K562 (cell line): ENCODE measurements around the gene LRRC8C. TPM values are rescaled to one million over a fixed set of nuclear protein-coding genes. Genes with fewer than 3 reads are reported as not detected.

ENCODE experiments used
- ARID1B ChIP-seq: fragments of 450-650 bp; IDR thresholded peaks from 2 replicates; pipeline ENCODE4 v1.6.1; 2016; ENCODE audit warnings: antibody characterized with exemption, mild to moderate bottlenecking, inconsistent platforms
- ASH1L ChIP-seq: fragments of 450-650 bp; IDR thresholded peaks from 2 replicates; pipeline ENCODE4 v1.6.1; 2018; ENCODE audit warnings: borderline replicate concordance, mild to moderate bottlenecking, low read depth; ENCODE audit not compliant: partially characterized antibody
- CBFB ChIP-seq: sonication (generic); formaldehyde crosslinking; IDR thresholded peaks from 2 replicates; pipeline ENCODE4 v1.4.0; 2020; ENCODE audit warnings: mild to moderate bottlenecking, missing genetic modification reagents
- CBX5 ChIP-seq: IDR thresholded peaks from 2 replicates; pipeline ENCODE4 v1.6.1; 2014; ENCODE audit warnings: low read depth, borderline replicate concordance
- CHCHD3 ChIP-seq: fragments of 250-450 bp; sonication (Bioruptor Pico); IDR thresholded peaks from 2 replicates; pipeline ENCODE4 v2.1.2; 2022; ENCODE audit warnings: mild to moderate bottlenecking
- ELF1 ChIP-seq: fragments of 200-800 bp; sonication (Bioruptor generic); IDR thresholded peaks from 2 replicates; pipeline ENCODE4 v1.6.1; 2016; ENCODE audit warnings: missing genetic modification characterization, missing compliant biosample characterization
- ELF2 ChIP-seq: fragments of 250-450 bp; sonication (Bioruptor Pico); IDR thresholded peaks from 2 replicates; pipeline ENCODE4 v1.5.0; 2021; ENCODE audit warnings: mild to moderate bottlenecking
- FOXM1 ChIP-seq, 2 experiments: fragments of 450-650 bp in 1 of 2; sonication (generic) in 1 of 2; formaldehyde crosslinking in 1 of 2; IDR thresholded peaks; 2 replicates each; pipeline versions ENCODE4 v1.6.1 to v1.9.0; 2017 to 2022; ENCODE audit warnings: low read depth in 2 of 2, mild to moderate bottlenecking in 2 of 2, missing genetic modification reagents in 1 of 2, moderate library complexity in 1 of 2
- GATAD2A ChIP-seq: fragments of 450-650 bp; IDR thresholded peaks from 2 replicates; pipeline ENCODE4 v1.6.1; 2017
- HDAC2 ChIP-seq: fragments of 450-650 bp; IDR thresholded peaks from 2 replicates; pipeline ENCODE4 v1.6.1; 2016; ENCODE audit warnings: mild to moderate bottlenecking
- HNRNPK ChIP-seq: fragments of 200-400 bp; formaldehyde crosslinking; IDR thresholded peaks from one replicate; pipeline ENCODE4 v1.6.1; 2018; ENCODE audit warnings: mild to moderate bottlenecking, low read depth, low read length; ENCODE audit not compliant: poor library complexity, severe bottlenecking
- KDM1A ChIP-seq, 2 experiments: fragments of 450-650 bp; IDR thresholded peaks; 2 replicates each; pipeline ENCODE4 v1.6.1; 2016; ENCODE audit warnings: mild to moderate bottlenecking in 2 of 2
- MCM7 ChIP-seq, 2 experiments: fragments of 450-650 bp; IDR thresholded peaks; 2 replicates each; pipeline ENCODE4 v1.6.1; 2016 to 2018
- MEF2D ChIP-seq: conservative IDR thresholded peaks from 2 replicates; pipeline ENCODE4 v1.6.1; 2016; ENCODE audit warnings: low read depth, missing genetic modification characterization, missing compliant biosample characterization
- NFE2 ChIP-seq: IDR thresholded peaks from 2 replicates; pipeline ENCODE4 v1.6.1; 2014; ENCODE audit warnings: antibody characterized with exemption, low read depth
- NFRKB ChIP-seq: fragments of 450-650 bp; IDR thresholded peaks from 2 replicates; pipeline ENCODE4 v1.6.1; 2016; ENCODE audit warnings: low read depth
- SAFB2 ChIP-seq: fragments of 200-400 bp; formaldehyde crosslinking; IDR thresholded peaks from 2 replicates; pipeline ENCODE4 v1.6.1; 2018; ENCODE audit warnings: borderline replicate concordance, low read length, low read depth, moderate library complexity; ENCODE audit not compliant: severe bottlenecking
- SMC3 ChIP-seq: conservative IDR thresholded peaks from 2 replicates; pipeline ENCODE4 v1.6.1; 2011; ENCODE audit warnings: low read depth, low read length, improper control_type of control experiment; ENCODE audit not compliant: insufficient read depth
- SRSF3 ChIP-seq: fragments of 200-400 bp; formaldehyde crosslinking; IDR thresholded peaks from 2 replicates; pipeline ENCODE4 v1.6.1; 2016; ENCODE audit warnings: mild to moderate bottlenecking, low read length, moderate library complexity; ENCODE audit not compliant: insufficient read depth
- TCF7 ChIP-seq: sonication (generic); IDR thresholded peaks from 2 replicates; pipeline ENCODE4 v1.6.1; 2016; ENCODE audit warnings: antibody characterized with exemption, borderline replicate concordance
- ZC3H11A ChIP-seq: IDR thresholded peaks from 2 replicates; pipeline ENCODE4 v1.6.1; 2012; ENCODE audit warnings: low read depth, low read length, improper control_type of control experiment
- ZFP36 ChIP-seq: fragments of 150-350 bp; IDR thresholded peaks from 2 replicates; pipeline ENCODE4 v1.6.1; 2018; ENCODE audit warnings: low read length, low read depth; ENCODE audit not compliant: partially characterized antibody
- ZNF143 ChIP-seq: sonication (generic); formaldehyde crosslinking; IDR thresholded peaks from 2 replicates; pipeline ENCODE4 v1.9.0; 2022; ENCODE audit warnings: mild to moderate bottlenecking, missing genetic modification reagents
- ZNF347 ChIP-seq: fragments of 450-650 bp; formaldehyde crosslinking; IDR thresholded peaks from 2 replicates; pipeline ENCODE4 v1.4.0; 2020; ENCODE audit warnings: low read depth, mild to moderate bottlenecking, moderate library complexity
- ZNF507 ChIP-seq: conservative IDR thresholded peaks from 2 replicates; pipeline ENCODE4 v1.6.1; 2017; ENCODE audit warnings: missing genetic modification characterization, missing compliant biosample characterization
- ZNF57 ChIP-seq: fragments of 450-650 bp; formaldehyde crosslinking; IDR thresholded peaks from 2 replicates; pipeline ENCODE4 v1.4.0; 2020; ENCODE audit warnings: mild to moderate bottlenecking, moderate library complexity
- polyA plus RNA-seq, 8 experiments: library from polyadenylated mRNA; depleted of rRNA in 4 of 8; stranded (reverse) in 5 of 8; unstranded in 3 of 8; fragments of >200 nt; fragmentation: Nextera tagmentation in 2 of 8; fragmentation: Illumina TruSeq in 1 of 8; extraction: Ambion mirVana in 2 of 8; extraction: Trizol in 1 of 8; gene quantifications; 2 replicates each; pipeline versions ENCODE4 v1.2.1 to v1.2.3, GENCODE V29; 2011 to 2014; ENCODE audit warnings: inconsistent platforms in 1 of 8, missing spikeins in 1 of 8
- total RNA-seq, 7 experiments: library from RNA; depleted of rRNA in 6 of 7; stranded (reverse); fragments of >200 nt in 6 of 7; fragmentation: Illumina TruSeq in 2 of 7; extraction: Trizol in 2 of 7; gene quantifications; 2 replicates each; pipeline versions ENCODE4 v1.2.1 to v1.2.3, GENCODE V29; 2011 to 2021; ENCODE audit warnings: low replicate concordance in 1 of 7
- TF ChIP-seq, protein P1 (sequence below): fragments of 450-650 bp; formaldehyde crosslinking; IDR thresholded peaks from 2 replicates; pipeline ENCODE4 v1.4.0; 2020; ENCODE audit warnings: mild to moderate bottlenecking
- TF ChIP-seq, protein P2 (sequence below): fragments of 250-450 bp; sonication (Bioruptor Pico); IDR thresholded peaks from 2 replicates; pipeline ENCODE4 v1.4.0; 2020
- TF ChIP-seq, protein P3 (sequence below), 2 experiments: fragments of 450-650 bp; conservative IDR thresholded peaks; 2 replicates each; pipeline ENCODE4 v1.6.1; 2017; ENCODE audit warnings: mild to moderate bottlenecking in 2 of 2, moderate library complexity in 2 of 2

LRRC8C gene
- total and polyA plus RNA-seq, 9 of the 15 experiments (the other 6 are each of a cell fraction or from before 2014, with no cell fraction given), result 1.00 to 12.5 (median 4.5) TPM

DNA sequence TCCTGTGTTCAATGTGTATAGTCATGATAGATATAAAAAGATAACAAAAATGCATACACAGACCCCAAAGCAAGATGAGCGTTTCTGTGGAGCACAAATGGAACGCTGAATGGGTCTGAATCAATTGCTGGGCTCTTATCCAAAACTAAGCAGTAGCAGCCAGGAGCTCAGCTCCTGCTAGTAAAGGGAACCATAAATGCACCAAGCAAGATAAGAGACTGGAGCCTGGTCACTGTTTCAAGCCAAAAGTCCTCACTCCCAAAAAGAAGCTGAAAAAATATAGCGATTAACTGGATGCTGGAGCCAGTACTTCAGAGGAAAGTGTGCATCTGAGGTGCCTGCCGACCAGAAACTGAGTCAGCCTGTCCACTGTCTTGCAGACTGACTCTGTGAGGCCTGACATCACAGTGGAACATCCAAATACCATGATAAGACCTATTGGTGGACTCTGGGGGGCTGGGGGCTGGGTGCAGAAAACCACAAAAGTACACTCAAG lies 68.9 kb downstream of the LRRC8C start (continued):
- TF ChIP-seq, protein P1, sequence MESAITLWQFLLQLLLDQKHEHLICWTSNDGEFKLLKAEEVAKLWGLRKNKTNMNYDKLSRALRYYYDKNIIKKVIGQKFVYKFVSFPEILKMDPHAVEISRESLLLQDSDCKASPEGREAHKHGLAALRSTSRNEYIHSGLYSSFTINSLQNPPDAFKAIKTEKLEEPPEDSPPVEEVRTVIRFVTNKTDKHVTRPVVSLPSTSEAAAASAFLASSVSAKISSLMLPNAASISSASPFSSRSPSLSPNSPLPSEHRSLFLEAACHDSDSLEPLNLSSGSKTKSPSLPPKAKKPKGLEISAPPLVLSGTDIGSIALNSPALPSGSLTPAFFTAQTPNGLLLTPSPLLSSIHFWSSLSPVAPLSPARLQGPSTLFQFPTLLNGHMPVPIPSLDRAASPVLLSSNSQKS (CRISPR knock-in tag), result no peak
- no peak for TF ChIP-seq TCF7
- TF ChIP-seq GATAD2A, result no peak
- TF ChIP-seq SMC3, result no peak
- 0 out of 4 replicates have a peak, but pooled peaks of 1 of the 2 experiments have one; percentile 46 for TF ChIP-seq KDM1A (IDR thresholded peaks at IDR 0.05)
- TF ChIP-seq MCM7 (IDR thresholded peaks at IDR 0.05), result no peak
- no peak for TF ChIP-seq ZNF143 (CRISPR knock-in tag)
- TF ChIP-seq NFE2, result peak; percentile 25; the same call in 1 of the 2 replicates
- no peak for TF ChIP-seq ELF2 (CRISPR knock-in tag)
- TF ChIP-seq CBFB (CRISPR knock-in tag), result no peak
- no peak for TF ChIP-seq SAFB2
- no peak for TF ChIP-seq HNRNPK
- TF ChIP-seq ELF1 (tag), result no peak
- TF ChIP-seq ZNF347 (CRISPR knock-in tag), result no peak
- peak; percentile 56; the same call in 1 of the 2 replicates for TF ChIP-seq HDAC2
- TF ChIP-seq SRSF3, result no peak
- TF ChIP-seq, protein P2, sequence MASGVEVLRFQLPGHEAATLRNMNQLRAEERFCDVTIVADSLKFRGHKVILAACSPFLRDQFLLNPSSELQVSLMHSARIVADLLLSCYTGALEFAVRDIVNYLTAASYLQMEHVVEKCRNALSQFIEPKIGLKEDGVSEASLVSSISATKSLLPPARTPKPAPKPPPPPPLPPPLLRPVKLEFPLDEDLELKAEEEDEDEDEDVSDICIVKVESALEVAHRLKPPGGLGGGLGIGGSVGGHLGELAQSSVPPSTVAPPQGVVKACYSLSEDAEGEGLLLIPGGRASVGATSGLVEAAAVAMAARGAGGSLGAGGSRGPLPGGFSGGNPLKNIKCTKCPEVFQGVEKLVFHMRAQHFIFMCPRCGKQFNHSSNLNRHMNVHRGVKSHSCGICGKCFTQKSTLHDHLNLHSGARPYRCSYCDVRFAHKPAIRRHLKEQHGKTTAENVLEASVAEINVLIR (CRISPR knock-in tag), result no peak
- peak; percentile 60; the same call in 1 of the 2 replicates for TF ChIP-seq FOXM1 (IDR thresholded peaks at IDR 0.05; ENCODE audit: low read depth)
- no peak for TF ChIP-seq FOXM1 (CRISPR knock-in tag; IDR thresholded peaks at IDR 0.05; ENCODE audit: low read depth)
- peak; percentile 82 for TF ChIP-seq ARID1B
- no peak for TF ChIP-seq ZNF57 (CRISPR knock-in tag)
- TF ChIP-seq ZNF507 (tag), result no peak
- no peak for TF ChIP-seq MEF2D (tag)
- no peak for TF ChIP-seq NFRKB
- TF ChIP-seq ZFP36, result no peak
- TF ChIP-seq, protein P3, sequence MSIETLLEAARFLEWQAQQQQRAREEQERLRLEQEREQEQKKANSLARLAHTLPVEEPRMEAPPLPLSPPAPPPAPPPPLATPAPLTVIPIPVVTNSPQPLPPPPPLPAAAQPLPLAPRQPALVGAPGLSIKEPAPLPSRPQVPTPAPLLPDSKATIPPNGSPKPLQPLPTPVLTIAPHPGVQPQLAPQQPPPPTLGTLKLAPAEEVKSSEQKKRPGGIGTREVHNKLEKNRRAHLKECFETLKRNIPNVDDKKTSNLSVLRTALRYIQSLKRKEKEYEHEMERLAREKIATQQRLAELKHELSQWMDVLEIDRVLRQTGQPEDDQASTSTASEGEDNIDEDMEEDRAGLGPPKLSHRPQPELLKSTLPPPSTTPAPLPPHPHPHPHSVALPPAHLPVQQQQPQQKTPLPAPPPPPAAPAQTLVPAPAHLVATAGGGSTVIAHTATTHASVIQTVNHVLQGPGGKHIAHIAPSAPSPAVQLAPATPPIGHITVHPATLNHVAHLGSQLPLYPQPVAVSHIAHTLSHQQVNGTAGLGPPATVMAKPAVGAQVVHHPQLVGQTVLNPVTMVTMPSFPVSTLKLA (conservative IDR thresholded peaks at IDR 0.05), result no peak
- TF ChIP-seq CHCHD3, result no peak
- TF ChIP-seq ASH1L, result no peak
- no peak for TF ChIP-seq ZC3H11A
- no peak for TF ChIP-seq CBX5
